Parathyroid adenoma (tissue), 2 donors: ENCODE measurements around the gene ANKRD17.

Source experiments
- H2AFZ ChIP-seq: fragments of 300-600 bp; sonication (generic); one replicate; pipeline ENCODE4 v1.7.0; 2017; ENCODE audit warnings: antibody characterized with exemption, mild to moderate bottlenecking
- H3K27ac ChIP-seq: fragments of 300-600 bp; sonication (generic); one replicate; pipeline ENCODE4 v1.7.0; 2017
- H3K27me3 ChIP-seq: fragments of 300-600 bp; sonication (generic); one replicate; pipeline ENCODE4 v1.7.0; 2017; ENCODE audit warnings: low read length; ENCODE audit not compliant: control insufficient read depth, insufficient read depth
- H3K36me3 ChIP-seq: fragments of 300-600 bp; sonication (generic); one replicate; pipeline ENCODE4 v1.7.0; 2017; ENCODE audit warnings: low read length; ENCODE audit not compliant: control insufficient read depth, insufficient read depth
- H3K4me1 ChIP-seq: fragments of 300-600 bp; sonication (generic); one replicate; pipeline ENCODE4 v1.7.0; 2017; ENCODE audit warnings: control low read depth
- H3K4me2 ChIP-seq: fragments of 300-600 bp; sonication (generic); one replicate; pipeline ENCODE4 v1.7.0; 2017; ENCODE audit warnings: low read length
- H3K4me3 ChIP-seq: fragments of 300-600 bp; sonication (generic); one replicate; pipeline ENCODE4 v1.7.0; 2017; ENCODE audit warnings: low read depth, low read length
- H3K79me2 ChIP-seq: fragments of 300-600 bp; sonication (generic); one replicate; pipeline ENCODE4 v1.7.0; 2017; ENCODE audit warnings: control low read depth
- H3K9ac ChIP-seq: fragments of 300-600 bp; sonication (generic); one replicate; pipeline ENCODE4 v1.7.0; 2017; ENCODE audit warnings: mild to moderate bottlenecking
- H3K9me3 ChIP-seq: fragments of 300-600 bp; sonication (generic); one replicate; pipeline ENCODE4 v1.7.0; 2017; ENCODE audit warnings: low read length; ENCODE audit not compliant: control insufficient read depth
- TF ChIP-seq, protein P1 (sequence below): fragments of 300-600 bp; sonication (generic); IDR thresholded peaks from one replicate; pipeline ENCODE4 v1.7.0; 2017; ENCODE audit warnings: antibody characterized with exemption, mild to moderate bottlenecking
- donor health status: primary hyperparathyroidism.

ANKRD17 gene

DNA sequence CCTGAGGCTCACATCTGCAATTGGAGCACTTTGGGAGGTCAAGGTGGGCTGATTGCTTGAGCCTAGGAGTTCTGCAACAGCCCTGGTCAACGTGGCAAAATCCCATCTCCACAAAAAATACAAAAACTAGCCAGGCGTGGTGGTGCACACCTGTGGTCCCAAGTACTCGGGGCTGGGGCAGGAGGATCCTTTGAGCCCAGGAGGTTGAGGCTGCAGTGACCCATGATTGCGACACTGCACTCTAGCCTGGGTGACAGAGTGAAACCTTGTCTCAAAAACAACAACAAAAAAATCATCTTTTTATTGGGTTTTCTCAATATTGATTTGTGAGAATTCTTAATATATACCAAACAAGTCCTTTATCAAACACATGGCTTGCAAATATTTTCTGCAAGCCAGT, 64.9 kb downstream of the ANKRD17 start:
- H3K4me3 ChIP-seq, result no peak overlapping the region
- no peak overlapping the region for H3K9ac ChIP-seq
- no peak overlapping the region for H3K27ac ChIP-seq
- H3K36me3 ChIP-seq, result no peaks in the 10 kb centered on the region
- H3K9me3 ChIP-seq, result no peaks in the 10 kb centered on the region
- TF ChIP-seq, protein P1, sequence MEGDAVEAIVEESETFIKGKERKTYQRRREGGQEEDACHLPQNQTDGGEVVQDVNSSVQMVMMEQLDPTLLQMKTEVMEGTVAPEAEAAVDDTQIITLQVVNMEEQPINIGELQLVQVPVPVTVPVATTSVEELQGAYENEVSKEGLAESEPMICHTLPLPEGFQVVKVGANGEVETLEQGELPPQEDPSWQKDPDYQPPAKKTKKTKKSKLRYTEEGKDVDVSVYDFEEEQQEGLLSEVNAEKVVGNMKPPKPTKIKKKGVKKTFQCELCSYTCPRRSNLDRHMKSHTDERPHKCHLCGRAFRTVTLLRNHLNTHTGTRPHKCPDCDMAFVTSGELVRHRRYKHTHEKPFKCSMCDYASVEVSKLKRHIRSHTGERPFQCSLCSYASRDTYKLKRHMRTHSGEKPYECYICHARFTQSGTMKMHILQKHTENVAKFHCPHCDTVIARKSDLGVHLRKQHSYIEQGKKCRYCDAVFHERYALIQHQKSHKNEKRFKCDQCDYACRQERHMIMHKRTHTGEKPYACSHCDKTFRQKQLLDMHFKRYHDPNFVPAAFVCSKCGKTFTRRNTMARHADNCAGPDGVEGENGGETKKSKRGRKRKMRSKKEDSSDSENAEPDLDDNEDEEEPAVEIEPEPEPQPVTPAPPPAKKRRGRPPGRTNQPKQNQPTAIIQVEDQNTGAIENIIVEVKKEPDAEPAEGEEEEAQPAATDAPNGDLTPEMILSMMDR, result no peak
- H3K27me3 ChIP-seq, result no peaks in the 10 kb centered on the region
- H2AFZ ChIP-seq, result no peak overlapping the region
- H3K4me2 ChIP-seq, result no peak overlapping the region
- no peaks in the 10 kb centered on the region for H3K4me1 ChIP-seq
- H3K79me2 ChIP-seq, result peaks cover 6% of the 10 kb centered on the region

DNA sequence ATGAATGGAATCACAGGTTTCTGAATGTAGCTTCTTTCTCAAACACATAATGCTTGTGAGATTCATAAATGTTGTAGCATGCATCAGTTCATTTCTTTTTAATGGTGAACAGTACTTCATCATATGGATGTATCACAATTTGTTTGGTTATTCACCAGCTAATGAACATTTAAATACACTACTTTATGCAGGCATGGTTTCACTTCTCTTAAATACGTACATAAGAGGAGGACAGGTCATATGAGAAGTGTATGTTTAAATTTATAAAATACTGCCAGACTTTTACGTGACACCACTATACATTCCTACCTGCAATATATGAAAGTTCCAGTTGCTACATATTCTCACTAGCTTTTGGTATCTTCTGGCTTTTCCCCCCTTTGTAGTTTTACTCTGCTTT, 65.4 kb downstream of the ANKRD17 start:
- TF ChIP-seq, protein P1, result no peak
- peaks cover 6% of the 10 kb centered on the region for H3K79me2 ChIP-seq
- no peaks in the 10 kb centered on the region for H3K9me3 ChIP-seq
- no peak overlapping the region for H3K9ac ChIP-seq
- H2AFZ ChIP-seq, result no peak overlapping the region
- H3K27ac ChIP-seq, result no peak overlapping the region
- no peaks in the 10 kb centered on the region for H3K36me3 ChIP-seq
- H3K4me1 ChIP-seq, result no peaks in the 10 kb centered on the region
- H3K4me3 ChIP-seq, result no peak overlapping the region
- no peak overlapping the region for H3K4me2 ChIP-seq
- H3K27me3 ChIP-seq, result no peaks in the 10 kb centered on the region

DNA sequence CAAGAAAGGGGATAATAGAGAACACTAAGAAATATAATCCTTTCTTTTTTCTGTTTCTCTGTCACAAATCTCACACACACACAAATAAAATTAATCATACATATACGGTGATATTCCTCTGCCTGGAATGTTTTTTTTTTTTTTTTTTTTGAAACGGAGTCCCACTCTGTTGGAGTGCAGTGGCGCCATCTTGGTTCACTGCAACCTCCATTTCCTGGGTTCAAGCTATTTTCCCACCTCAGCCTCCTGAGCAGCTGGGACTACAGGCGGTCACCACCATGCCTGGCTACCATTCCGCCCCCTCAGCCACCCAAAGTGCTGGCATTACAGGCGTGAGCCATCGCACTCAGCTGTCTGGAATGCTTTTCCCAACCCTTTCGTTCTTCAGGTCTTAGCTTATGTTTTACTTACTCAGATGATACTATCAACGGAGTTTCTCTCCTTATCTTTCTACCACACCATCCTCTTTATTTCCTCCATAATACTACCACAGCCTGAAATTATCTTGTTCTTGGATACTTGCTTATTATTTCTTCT, 69.3 kb downstream of the ANKRD17 start:
- TF ChIP-seq, protein P1, result no peak
- Histone ChIP-seq H3K27me3 (no peaks in the 10 kb centered on the region), H3K79me2 (peaks cover 4% of the 10 kb centered on the region), H3K4me3 (no peak overlapping the region), H3K27ac (no peak overlapping the region), H3K36me3 (no peaks in the 10 kb centered on the region), H3K4me1 (no peaks in the 10 kb centered on the region), H3K4me2 (no peak overlapping the region), H3K9me3 (no peaks in the 10 kb centered on the region), H3K9ac (no peak overlapping the region), H2AFZ (no peak overlapping the region)

DNA sequence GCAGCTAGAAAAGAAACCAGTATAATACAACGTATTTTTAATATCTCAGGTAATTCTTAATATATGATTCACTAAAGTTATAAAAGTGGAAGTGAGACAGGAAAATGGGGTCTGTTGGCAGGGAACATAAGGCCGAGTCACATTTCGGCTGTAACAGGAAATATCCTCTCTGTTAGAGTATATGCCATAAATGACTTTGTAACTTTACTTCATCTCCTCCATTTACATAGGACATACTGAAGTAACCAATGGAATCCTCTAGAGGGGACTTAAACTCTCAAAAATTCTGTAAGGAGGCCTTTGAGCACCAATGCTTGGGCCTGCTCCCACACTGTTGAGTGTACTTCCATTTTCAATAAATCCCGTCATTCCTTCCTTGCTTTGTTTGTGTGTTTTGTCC, 71.3 kb downstream of the ANKRD17 start:
- Histone ChIP-seq H3K27ac (no peak overlapping the region), H3K79me2 (peaks cover 6% of the 10 kb centered on the region), H3K27me3 (no peaks in the 10 kb centered on the region), H3K9ac (no peak overlapping the region), H2AFZ (no peak overlapping the region), H3K4me1 (no peaks in the 10 kb centered on the region), H3K4me3 (no peak overlapping the region), H3K9me3 (no peaks in the 10 kb centered on the region), H3K4me2 (no peak overlapping the region), H3K36me3 (no peaks in the 10 kb centered on the region)
- TF ChIP-seq, protein P1, result no peak

DNA sequence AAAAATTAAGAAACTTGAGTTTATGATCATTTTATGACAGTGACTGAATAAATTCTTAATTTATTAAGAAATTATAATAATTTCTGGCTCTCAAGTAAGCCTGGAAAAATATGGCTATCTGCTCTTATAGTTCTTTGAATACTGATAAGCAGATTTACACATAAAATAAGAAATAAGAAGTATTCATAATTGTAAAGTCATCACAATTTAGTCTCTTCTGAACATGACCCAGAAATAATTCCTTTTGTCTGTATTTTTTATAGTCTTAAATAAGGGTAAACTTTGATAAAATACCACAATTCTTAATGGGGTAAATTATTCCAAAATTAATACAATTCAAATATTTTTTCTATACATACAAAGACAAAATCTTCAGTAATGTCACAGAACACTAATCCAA, 72.7 kb downstream of the ANKRD17 start:
- Histone ChIP-seq H3K79me2 (peaks cover 6% of the 10 kb centered on the region), H3K27ac (no peak overlapping the region), H3K9me3 (no peaks in the 10 kb centered on the region), H3K27me3 (no peaks in the 10 kb centered on the region), H3K9ac (no peak overlapping the region), H3K36me3 (no peaks in the 10 kb centered on the region), H2AFZ (no peak overlapping the region), H3K4me1 (no peaks in the 10 kb centered on the region), H3K4me2 (no peak overlapping the region), H3K4me3 (no peak overlapping the region)
- TF ChIP-seq, protein P1, result no peak
